H7 (cell line): ENCODE results near the gene FRMD5. TPM values are rescaled to one million over a fixed set of nuclear protein-coding genes. Genes with fewer than 3 reads are reported as not detected.
A peak's percentile ranks its signal among the peaks of the same experiment; 100 is the strongest.

ENCODE experiments used
- DNase-seq: peaks from one replicate; pipeline ENCODE4 v3.0.0; 2012
- H3K27me3 ChIP-seq: 2 replicates; pipeline ENCODE4 v1.6.0; 2011; ENCODE audit warnings: mild to moderate bottlenecking, low read length; ENCODE audit not compliant: control insufficient read depth, insufficient read depth
- H3K36me3 ChIP-seq: replicated peaks from 2 replicates; pipeline ENCODE4 v1.5.1; 2011; ENCODE audit warnings: low read length; ENCODE audit not compliant: control insufficient read depth, insufficient read depth
- H3K4me3 ChIP-seq: 2 replicates; pipeline ENCODE4 v1.5.1; 2011; ENCODE audit warnings: low read depth, mild to moderate bottlenecking, control low read depth, low read length, moderate library complexity; ENCODE audit not compliant: insufficient read depth
- total RNA-seq: library from RNA; depleted of rRNA; stranded (reverse); fragments of >200 nt; shearing (Covaris generic); gene quantifications from 2 replicates; pipeline ENCODE4 v1.2.3, GENCODE V29; 2014

Gene FRMD5
- total RNA-seq, 1 experiment from 2014 or later, result 2.4 TPM

DNA sequence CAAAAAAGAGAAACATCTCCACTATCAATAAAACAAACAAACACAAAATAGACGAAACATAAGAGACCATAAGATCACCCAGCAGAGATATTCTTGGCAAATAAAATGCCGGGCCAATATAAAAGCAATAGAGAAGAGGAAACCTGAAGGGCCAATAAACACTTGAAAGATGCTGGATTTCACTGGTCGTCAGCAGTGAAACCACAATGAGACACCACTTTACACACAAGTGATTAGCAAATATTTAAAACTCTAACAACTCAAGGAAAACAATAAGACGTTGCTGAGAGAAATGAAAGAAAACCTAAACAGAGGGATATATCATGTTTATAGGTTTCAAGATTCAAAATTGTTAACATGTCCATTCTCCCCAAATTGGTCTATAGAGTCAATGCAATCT, 219.7 kb downstream of the FRMD5 start:
- H3K36me3 ChIP-seq, result no peaks in the 10 kb centered on the region
- H3K27me3 ChIP-seq, result no peaks in the 10 kb centered on the region
- no peak for DNase-seq
- H3K4me3 ChIP-seq, result no peak overlapping the region

DNA sequence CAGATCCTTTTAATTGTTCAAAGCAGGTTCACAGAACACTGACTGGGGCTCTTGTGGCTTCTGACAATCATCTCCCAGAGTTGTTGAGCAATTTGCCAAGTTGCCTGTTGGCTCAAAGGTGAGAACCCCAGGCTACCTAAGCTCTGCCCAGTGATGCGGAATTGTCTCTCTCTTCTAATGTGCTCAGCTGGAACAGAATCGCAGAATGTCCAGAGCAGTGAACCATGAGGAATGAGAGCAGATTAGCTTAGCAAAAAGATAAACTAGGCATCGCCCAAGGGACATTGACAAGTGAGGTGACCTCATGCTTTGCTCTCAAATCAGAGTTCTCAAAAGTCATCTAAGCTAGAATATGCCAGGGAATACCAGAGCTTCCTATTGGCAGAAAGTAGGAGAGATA, 220.2 kb downstream of the FRMD5 start:
- no peak for DNase-seq
- Histone ChIP-seq H3K36me3 (no peaks in the 10 kb centered on the region), H3K4me3 (no peak overlapping the region), H3K27me3 (no peaks in the 10 kb centered on the region)

DNA sequence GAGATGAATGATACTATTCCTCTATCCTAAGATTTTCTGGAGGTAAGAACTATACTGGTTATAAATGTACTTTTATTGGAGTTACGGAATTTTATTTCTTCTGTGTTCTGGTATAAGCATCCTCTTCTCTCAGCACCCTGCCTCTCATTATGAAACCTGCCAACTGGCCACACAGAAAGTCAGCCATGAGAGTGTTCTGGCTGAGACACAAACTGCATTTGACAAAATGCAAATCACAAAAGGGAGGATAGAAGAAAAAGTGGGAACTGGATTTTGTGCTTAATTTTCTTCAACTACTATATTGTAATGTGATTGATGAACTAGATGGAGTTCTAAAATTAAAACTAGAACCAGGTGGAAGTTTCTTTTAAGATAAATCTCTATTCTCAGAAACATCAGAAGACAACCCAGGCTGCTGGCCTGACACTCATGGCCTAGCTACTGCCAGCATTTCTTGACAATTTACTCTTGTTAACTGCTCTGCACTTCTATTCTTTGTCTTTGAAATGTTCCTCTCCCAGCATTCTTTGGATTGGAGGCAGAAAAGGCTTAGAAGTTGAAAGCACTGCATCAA, 225.2 kb downstream of the FRMD5 start:
- no peaks in the 10 kb centered on the region for H3K36me3 ChIP-seq
- DNase-seq, result no peak
- no peak overlapping the region for H3K4me3 ChIP-seq
- no peaks in the 10 kb centered on the region for H3K27me3 ChIP-seq

DNA sequence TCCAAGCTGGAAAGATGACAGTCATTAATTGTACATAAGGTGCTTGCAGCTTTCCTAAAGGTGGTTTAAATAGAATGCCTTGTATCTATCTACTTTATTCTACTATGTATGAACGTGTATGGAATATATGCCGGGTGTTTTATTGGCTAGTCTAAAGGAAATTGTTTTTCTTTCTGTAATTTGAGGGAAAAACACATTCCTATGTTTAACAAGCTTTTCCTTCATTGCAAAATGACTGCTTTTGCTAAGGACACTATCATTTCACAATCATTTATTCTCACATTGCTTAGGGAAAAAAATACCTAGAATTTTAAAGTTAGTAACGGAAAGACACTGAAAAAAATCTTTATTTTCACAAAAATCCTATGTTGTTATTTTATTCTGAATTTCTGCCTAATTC, 226.5 kb downstream of the FRMD5 start:
- H3K27me3 ChIP-seq, result no peaks in the 10 kb centered on the region
- H3K4me3 ChIP-seq, result no peak overlapping the region
- H3K36me3 ChIP-seq, result no peaks in the 10 kb centered on the region
- no peak for DNase-seq

DNA sequence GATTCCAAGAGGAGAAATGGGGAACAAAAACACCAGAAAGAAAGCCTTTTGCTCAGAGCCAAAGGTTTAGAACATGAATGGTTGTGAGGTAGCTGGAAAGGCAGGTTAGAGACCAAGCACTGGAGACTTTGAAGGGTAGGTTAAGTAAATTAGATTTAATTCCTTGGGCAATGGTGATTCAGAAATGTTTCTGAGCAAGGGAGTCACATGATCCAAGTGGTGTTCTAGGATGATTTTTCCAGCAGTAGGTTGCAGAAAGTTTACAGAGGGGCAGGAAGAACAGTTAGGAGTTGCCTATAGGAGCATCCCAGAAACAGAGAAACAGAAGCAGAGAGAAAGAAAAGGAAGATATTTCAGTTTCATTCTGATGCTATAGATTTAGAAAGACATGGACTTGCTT, 228.4 kb downstream of the FRMD5 start:
- no peak for DNase-seq
- Histone ChIP-seq H3K36me3 (no peaks in the 10 kb centered on the region), H3K4me3 (no peak overlapping the region), H3K27me3 (no peaks in the 10 kb centered on the region)

DNA sequence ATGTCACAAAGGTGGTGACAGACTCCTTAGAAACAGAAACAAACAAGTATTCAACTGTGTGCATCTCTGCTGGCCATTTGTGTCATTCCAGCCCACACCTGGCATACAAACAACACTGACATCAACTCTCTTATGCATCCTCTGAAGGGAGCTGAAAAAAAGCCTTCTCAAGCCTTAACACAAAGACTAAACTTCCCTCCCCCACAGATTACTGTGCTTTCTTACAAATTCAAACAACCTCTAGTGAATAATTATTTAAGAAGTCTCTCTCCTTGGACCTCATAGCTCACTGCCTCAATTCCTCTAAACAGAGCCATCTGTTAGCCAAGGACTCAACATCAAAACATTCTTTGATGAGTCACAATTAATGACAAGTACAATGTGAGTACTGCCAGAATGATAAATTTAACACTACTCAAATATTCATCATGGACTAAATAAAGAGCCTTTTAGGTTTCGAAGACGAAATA, 236.2 kb downstream of the FRMD5 start:
- DNase-seq, result peak; percentile 18
- H3K4me3 ChIP-seq, result no peak overlapping the region
- no peaks in the 10 kb centered on the region for H3K36me3 ChIP-seq
- H3K27me3 ChIP-seq, result no peaks in the 10 kb centered on the region

DNA sequence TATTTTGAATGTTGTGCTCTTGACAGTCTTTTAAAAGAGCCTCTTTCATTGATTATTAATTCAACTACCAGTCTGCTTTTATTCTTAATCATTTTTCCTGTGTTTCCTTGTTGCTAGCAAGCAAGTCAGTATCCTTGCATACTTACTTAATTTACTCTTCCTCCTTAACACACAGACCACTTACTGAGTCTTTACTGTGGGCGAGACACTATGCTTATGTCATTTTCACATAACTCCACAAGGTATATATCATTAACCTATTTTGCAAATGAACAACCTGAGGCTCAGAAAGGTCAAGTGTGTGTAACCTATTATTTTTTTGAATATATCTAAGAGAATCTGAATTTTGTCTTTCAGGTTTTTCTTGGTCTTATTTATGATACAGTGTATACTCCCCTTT, 237.3 kb downstream of the FRMD5 start:
- no peak for DNase-seq
- H3K27me3 ChIP-seq, result no peaks in the 10 kb centered on the region
- H3K36me3 ChIP-seq, result no peaks in the 10 kb centered on the region
- H3K4me3 ChIP-seq, result no peak overlapping the region

DNA sequence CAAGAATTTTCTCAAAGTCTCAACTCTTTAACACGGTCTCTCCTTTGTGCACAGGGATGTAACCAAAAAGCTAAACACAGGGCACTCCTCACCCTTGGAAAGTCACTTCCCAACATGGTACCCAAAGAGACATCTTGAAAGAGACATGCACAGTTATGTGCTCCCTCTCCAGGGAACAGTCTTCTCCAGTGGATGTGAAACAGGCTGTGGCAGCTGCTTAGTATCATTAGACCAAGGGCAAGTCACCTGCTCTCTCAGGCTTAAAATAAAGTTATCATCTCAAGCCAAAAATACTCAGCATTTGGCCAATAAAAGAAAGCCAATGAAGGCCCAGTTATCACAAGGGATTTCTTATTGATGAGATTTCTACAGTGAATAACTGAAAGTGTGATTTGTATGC, 239.9 kb downstream of the FRMD5 start:
- Histone ChIP-seq H3K4me3 (no peak overlapping the region), H3K27me3 (no peaks in the 10 kb centered on the region), H3K36me3 (no peaks in the 10 kb centered on the region)
- DNase-seq, result no peak

DNA sequence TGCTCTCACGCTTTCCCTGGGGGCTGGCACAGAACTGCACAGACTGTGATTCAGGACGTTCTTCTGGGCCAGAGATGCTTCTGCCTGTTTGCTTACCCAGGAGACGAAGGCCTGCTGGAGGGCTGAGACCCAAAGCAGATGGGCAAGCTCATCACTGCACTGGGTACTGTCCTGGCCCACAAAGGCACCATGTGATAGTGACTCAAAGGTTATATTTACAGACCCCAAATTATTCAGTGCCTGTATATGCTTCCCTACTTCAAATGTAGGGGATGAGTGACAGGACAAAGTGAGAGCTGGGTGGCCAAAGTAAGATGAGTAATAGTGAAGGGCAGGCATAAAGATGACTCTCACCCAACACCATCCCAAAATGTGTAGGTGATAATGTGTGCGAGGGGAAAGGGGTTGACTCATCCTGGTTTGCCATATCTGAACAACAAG, 240.9 kb downstream of the FRMD5 start:
- Histone ChIP-seq H3K27me3 (no peaks in the 10 kb centered on the region), H3K4me3 (no peak overlapping the region), H3K36me3 (no peaks in the 10 kb centered on the region)
- DNase-seq, result no peak

DNA sequence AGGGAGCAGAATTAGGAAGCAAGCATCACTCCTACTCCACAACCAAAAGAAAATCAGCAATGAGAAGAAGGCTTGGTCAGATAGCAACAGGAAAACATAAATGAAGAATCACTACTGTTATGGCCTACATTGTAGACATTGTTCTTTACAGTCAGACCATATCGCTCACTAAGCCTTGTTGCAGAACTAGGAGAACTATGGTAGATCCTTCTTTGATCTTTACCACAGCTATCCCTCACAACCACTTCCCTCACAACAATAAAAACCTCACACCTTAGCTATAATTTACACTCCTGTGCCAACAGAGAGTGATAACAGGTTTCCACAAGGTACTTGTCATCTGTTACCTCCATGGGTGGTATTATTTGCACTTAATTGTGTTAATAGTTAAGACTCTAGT, 241.7 kb downstream of the FRMD5 start:
- Histone ChIP-seq H3K4me3 (no peak overlapping the region), H3K27me3 (no peaks in the 10 kb centered on the region), H3K36me3 (no peaks in the 10 kb centered on the region)
- DNase-seq, result no peak

DNA sequence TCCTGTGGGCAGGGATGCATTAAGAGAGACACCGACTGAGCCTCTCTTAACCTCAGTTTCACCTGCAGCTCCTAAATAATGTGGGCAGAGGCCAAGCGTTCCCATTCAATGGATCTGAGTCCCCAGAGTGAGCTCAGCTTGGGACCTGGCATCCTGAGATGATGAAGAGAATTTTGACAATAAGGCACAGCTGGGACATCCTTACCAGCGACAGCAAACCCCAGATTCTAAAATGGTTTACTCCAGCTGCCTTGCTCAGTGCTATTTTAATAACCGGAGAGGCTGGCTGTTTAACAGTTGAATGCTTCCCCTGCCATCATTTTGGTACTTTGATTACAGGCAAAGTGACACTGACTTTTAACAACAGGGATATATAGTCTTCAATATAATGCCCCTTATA, 244.5 kb downstream of the FRMD5 start:
- H3K4me3 ChIP-seq, result no peak overlapping the region
- DNase-seq, result no peak
- no peaks in the 10 kb centered on the region for H3K36me3 ChIP-seq
- no peaks in the 10 kb centered on the region for H3K27me3 ChIP-seq

DNA sequence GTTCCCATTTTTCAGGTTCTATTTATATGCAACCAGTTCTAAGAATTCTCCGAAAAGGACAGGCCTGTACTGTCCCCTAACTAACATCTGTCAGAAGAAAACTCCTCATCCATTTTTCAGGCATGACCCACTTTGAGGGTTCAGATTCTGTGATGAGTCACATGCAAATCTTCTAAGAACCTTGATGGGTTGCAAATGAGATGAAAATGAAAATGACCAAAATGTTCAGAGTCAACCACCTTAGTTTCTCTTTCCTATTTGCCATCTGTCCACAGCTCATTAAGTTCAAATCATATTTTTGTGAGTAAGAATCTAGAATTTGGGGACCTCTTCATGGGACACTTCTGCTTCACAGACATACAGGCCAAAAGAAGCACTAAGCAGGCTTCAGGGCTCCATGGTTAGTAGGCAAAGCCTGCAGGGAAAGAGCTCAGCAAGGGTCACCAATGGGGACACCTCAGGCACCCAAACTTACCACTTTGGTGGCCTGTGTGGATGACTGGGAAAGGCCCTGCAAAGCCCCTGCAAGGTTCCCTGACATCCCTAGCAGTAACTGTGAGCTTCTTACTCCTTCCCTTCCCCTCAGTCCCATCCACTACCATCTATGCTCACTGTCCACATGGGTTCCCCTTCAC, 246.3 kb downstream of the FRMD5 start:
- H3K36me3 ChIP-seq, result no peaks in the 10 kb centered on the region
- no peak for DNase-seq
- H3K4me3 ChIP-seq, result no peak overlapping the region
- H3K27me3 ChIP-seq, result no peaks in the 10 kb centered on the region

DNA sequence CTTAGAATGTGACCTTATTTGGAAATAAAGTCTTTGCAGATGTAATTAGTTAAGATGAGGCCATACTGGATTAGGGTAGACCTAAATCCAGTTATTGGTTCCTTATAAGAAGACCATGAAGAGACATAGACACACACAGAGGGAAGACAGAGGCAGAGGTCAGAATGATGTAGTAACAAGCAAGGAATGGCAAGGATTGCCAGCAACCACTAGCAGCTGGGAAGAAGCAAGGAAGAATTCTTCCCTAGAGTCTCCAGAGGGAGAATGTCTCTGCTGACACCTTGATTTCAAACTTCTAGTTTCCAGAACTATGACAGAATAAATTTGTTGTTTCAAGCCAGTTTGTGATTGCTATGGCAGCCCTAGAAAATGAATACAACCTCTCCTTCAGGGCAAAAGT, 251.6 kb downstream of the FRMD5 start:
- H3K4me3 ChIP-seq, result no peak overlapping the region
- no peaks in the 10 kb centered on the region for H3K27me3 ChIP-seq
- no peaks in the 10 kb centered on the region for H3K36me3 ChIP-seq
- DNase-seq, result no peak

DNA sequence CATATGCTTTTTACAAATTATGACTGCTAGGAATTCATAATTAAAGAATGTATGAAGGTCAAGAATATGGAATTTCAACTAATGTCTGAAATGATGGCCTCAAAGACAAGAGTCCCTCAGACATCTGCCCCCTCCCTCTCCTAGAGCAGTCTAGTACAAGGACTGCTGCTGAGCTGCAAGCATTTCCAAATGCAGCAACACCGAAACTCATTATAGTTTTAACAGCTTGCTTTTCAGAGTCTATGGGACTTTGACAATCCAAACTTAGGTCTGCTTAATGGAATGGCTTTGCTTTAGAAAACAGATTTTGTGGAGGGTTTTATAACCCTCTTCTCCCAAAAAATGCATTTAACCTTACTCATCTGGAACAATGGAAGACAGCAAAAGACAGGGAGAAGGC, 252.9 kb downstream of the FRMD5 start:
- Histone ChIP-seq H3K27me3 (no peaks in the 10 kb centered on the region), H3K4me3 (no peak overlapping the region), H3K36me3 (no peaks in the 10 kb centered on the region)
- no peak for DNase-seq

DNA sequence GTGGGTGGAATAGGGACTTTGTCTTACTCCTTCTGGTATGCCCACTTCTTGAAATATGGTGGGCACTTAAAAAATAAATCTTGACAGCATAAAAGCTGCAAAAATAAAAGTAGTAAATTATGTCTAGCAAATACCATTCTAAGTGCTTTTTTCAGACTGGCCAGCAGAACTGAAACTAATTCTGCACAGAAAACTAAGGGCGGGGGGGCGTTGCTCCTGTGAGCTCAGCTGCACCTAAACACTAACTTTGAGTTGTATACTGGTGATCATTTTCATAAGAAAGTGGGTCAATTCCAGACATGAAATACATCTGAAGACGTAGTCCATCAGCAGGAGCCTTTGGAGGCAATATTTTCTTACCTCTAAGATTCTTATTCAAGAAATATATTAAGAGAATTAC, 253.5 kb downstream of the FRMD5 start:
- no peaks in the 10 kb centered on the region for H3K27me3 ChIP-seq
- DNase-seq, result no peak
- no peaks in the 10 kb centered on the region for H3K36me3 ChIP-seq

DNA sequence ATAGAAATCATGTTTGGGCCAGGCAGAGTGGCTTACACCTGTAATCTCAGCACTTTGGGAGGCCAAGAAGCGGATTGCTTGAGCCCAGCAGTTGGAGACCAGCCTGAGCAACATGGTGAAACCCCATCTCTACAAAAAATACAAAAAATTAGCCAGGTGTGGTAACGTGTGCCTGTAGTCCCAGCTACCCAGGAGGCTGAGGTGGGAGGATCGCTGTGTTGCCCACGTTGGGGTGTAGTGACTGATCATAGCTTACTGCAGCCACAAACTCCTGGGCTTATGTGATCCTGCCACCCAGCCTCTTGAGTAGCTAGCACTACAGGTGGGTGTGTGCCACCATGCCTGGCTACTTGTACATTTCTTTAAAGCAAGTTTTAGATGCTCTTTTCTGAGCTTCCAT, 254.0 kb downstream of the FRMD5 start:
- no peak overlapping the region for H3K4me3 ChIP-seq
- no peaks in the 10 kb centered on the region for H3K27me3 ChIP-seq
- no peaks in the 10 kb centered on the region for H3K36me3 ChIP-seq
- DNase-seq, result no peak

More for the DNA sequence above, 253.5 kb downstream of the FRMD5 start:
- H3K4me3 ChIP-seq, result no peak overlapping the region
